GM12892 (cell line): ENCODE measurements around the gene SFSWAP.

Experiments used
- DNase-seq: peaks from one replicate; pipeline ENCODE4 v3.0.0; 2011; ENCODE audit not compliant: insufficient read length
- FAIRE-seq: peaks from 2 replicates; lab custom pipeline; 2011; peaks lifted over from hg19 to GRCh38; lab: Jason Lieb, UNC
- POLR2A ChIP-seq: IDR thresholded peaks from 2 replicates; pipeline ENCODE4 v1.6.1; 2011; ENCODE audit warnings: low read depth, low read length, control low read depth
- POLR2AphosphoS5 ChIP-seq: IDR thresholded peaks from 2 replicates; pipeline ENCODE4 v1.6.1; 2011; ENCODE audit warnings: low read depth, low read length, control low read depth
- TAF1 ChIP-seq: IDR thresholded peaks from 2 replicates; pipeline ENCODE4 v1.6.1; 2011; ENCODE audit warnings: low read depth, mild to moderate bottlenecking, control low read depth, low read length, borderline replicate concordance

Gene SFSWAP

DNA sequence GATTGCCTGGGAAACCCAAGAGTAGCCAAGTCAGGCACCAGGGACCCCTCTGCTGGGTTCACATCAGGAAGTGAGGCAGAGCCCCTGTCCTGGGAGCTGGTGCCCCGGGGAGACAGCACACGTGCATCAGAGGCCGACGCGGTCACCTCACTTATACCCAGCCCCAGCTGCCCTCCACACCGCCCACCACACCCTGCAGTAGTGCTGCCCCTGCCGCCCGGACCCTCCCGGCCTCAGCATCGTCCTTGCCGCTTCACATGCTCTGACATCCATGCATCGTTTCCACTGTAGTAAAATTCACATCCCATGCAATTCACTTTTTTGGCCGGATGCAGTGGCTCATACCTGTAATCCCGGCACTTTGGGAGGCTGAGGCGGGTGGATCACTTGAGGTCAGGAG lies 131.3 kb downstream of the SFSWAP start:
- no peak for FAIRE-seq
- DNase-seq = no peak
- TF ChIP-seq TAF1 (no peak), POLR2AphosphoS5 (no peak), POLR2A (no peak)

DNA sequence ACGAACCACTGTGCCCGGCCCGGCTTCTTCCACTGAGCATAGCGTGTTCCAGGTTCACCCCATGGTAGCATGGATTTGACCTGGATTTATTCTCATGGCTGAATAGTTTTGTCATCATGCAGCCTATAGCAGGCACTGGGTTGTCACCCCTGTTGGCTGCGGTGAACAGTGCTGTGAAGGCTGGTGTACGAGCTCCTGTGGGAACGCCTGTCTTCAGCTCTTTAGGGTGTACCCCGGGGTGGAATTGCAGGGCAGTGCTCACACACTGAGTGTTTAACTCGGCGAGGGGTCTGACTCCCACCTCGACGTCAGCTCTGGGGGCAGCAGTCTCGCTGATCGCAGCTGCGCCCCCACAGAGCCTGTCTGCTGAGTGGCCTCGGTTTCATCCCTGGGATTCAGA lies 132.6 kb downstream of the SFSWAP start:
- FAIRE-seq (no peak), DNase-seq (no peak)
- TF ChIP-seq TAF1 = no peak
- TF ChIP-seq POLR2A = no peak
- no peak for TF ChIP-seq POLR2AphosphoS5

DNA sequence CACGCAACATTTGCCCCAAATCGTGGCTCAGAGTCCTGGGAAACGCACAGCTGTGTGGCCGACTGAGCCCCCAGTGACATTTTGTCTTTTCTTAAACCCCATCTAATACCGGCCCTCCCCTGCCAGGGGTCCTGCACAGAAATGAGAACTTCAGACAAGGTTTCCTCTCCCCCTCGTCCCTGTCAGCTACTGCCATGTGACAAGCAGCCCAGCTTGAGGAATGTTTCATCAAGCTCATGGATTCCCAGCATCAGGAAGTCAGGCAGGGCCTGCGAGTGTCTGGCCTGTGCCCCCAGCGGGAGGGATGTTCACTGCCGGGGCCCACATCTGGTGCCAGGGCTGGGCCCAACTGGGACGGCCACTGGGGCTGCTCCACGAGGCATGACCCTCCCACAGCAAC lies 133.2 kb downstream of the SFSWAP start:
- FAIRE-seq (no peak), DNase-seq (no peak)
- TF ChIP-seq POLR2AphosphoS5 = no peak
- no peak for TF ChIP-seq TAF1
- no peak for TF ChIP-seq POLR2A

DNA sequence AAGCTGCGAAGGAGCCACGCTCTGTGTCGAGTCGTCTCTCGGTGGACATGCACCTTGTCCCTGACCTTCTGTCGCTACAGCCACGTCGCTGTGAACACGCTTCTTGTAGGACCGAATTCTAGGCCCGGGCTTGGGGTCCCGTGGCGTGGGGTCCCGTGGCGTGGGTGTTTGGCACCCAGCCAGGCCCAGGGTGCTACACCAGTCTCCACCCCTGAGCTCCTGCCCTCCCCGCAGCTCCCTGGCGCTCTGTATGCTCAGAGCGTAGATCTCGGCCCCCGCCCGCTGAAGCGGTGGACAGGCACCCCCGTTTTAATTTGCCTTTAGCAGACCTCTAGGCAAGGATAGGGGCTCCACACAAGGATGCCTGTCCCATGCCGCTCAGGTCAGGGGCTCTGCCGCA lies 133.8 kb downstream of the SFSWAP start:
- TF ChIP-seq POLR2A (no peak), POLR2AphosphoS5 (no peak), TAF1 (no peak)
- FAIRE-seq (no peak), DNase-seq (no peak)

DNA sequence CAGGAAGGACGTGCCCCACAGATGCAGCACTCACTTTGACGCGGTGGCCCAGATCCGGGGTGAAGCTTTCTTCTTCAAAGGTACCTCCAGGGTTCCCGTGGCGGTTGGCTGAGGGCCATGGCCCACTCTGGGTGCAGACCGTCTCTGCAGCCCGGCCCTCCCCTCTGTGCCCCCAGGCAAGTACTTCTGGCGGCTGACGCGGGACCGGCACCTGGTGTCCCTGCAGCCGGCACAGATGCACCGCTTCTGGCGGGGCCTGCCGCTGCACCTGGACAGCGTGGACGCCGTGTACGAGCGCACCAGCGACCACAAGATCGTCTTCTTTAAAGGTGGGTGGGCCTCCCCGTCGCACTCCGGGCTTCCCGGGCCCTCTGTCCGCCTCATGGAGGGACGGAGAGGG lies 134.2 kb downstream of the SFSWAP start:
- DNase-seq (no peak), FAIRE-seq (no peak)
- TF ChIP-seq POLR2A = no peak
- TF ChIP-seq POLR2AphosphoS5 = no peak
- no peak for TF ChIP-seq TAF1

DNA sequence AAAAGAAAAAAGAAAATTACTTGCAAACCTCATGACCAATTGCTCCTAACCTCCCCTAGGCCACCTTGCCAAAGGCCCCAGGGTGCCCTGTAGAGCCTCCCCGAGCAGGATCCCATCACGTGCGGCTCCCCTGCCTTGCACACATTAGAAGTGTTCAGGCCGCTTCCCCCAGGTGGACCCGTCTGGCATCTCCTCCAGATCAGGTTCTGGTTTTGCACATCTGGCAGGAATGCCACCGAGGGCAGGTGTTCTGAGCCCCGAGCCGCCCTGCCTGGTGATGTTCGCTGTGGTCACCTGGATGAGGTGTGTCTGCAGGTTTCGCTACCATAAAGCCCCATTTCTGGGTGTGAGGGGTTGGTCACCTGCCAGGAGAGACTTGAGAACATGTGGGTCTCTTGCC lies 136.6 kb downstream of the SFSWAP start:
- FAIRE-seq (no peak), DNase-seq (no peak)
- TF ChIP-seq POLR2AphosphoS5 (no peak), POLR2A (no peak), TAF1 (no peak)

DNA sequence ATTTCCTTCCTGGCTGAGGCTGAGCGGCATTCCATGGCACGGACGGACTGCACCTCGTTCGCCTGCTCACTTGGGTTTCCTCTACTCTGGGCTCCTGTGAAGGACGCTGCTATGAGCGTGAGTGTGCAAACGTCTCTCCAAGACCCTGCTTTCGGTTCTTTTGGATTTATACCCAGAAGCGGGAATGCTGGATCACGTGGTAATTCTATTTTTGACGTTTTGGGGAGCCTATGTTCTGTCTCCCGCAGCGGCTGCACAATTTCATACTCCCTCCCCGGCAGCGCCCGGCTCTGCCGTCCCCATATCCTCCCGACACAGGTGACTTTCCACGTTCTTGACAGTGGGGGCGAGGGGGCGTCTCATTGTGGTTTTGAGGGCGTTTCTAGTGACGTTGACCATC lies 137.9 kb downstream of the SFSWAP start:
- DNase-seq (no peak), FAIRE-seq (no peak)
- no peak for TF ChIP-seq POLR2AphosphoS5
- no peak for TF ChIP-seq TAF1
- TF ChIP-seq POLR2A = no peak
